NCI-H345 treated with DMSO at 0.1 percent for 48 hours (cell line): Measurements from ENCODE around the gene ACSF3.
A peak's percentile ranks its signal among the peaks of the same experiment; 100 is the strongest.

ENCODE experiments used
- DNase-seq: peaks from one replicate; lab custom pipeline; 2025; ENCODE audit not compliant: unreplicated experiment; lab: John Stamatoyannopoulos, UW

ACSF3 gene

DNA sequence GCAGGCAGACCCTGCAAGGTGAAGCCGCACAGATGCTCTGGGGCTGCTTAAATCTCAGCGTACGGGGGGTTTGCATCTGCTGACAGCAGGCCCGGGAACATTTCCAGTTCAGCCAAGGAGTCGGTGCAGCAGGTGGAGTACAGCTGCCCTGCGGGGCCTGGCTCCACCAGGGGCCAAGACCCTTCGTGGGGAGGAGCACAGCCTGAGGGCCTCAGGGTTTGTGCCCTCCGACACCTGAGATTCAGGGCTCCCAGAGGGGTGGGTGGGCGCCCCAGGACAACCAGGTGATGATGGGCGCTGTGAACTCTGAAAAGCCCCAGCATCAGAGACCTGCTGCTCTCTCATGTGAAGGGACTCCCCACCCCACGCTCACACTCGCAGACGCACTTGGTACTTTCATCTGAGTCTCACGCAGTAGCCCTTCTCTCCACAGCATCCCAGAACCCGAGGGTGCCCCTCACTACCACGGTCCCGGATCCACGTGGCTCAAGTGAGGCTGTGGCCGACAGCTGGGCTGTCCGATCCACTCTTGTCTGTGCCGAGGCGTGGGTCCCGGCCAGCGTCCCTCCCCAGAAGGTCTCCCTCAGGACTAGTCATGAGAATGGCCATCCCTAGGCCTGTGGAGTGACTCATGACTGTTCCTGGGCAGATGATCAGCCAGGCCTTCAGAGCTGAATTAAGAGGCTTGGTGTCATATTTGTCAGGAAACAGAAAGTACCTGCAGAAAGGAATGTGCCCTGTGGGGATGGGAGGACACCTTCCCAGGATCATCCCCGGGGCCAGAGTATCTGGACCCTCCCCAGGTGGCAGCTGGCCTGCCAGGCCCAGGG, 29.6 kb downstream of the ACSF3 start:
- no peak for DNase-seq

GRCh38 chr16:89123831-89124100, 30.1 kb downstream of the ACSF3 start:
- no peak for DNase-seq

DNA sequence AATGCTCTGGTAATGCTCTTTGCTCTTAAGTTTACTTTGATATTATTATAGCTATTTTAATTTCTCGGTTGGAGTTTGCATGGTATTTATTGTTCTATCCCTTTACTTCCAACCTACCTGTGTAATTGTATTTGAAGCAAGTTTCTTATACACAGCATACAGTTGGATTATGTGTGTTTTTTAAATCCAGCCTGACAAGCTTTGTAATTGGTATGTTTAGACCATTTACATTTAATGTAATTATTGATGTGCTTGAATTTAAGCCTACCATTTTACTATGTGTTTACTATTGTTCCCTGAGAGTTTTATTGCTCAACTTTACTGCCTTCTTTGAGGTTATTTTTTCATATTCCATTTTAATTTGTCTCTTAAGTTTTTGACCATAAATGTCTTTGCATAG, 35.7 kb downstream of the ACSF3 start:
- no peak for DNase-seq

- DNase-seq = no peak
These were observed 36.8 kb downstream of the ACSF3 start for GRCh38 chr16:89130448-89130847.

DNA sequence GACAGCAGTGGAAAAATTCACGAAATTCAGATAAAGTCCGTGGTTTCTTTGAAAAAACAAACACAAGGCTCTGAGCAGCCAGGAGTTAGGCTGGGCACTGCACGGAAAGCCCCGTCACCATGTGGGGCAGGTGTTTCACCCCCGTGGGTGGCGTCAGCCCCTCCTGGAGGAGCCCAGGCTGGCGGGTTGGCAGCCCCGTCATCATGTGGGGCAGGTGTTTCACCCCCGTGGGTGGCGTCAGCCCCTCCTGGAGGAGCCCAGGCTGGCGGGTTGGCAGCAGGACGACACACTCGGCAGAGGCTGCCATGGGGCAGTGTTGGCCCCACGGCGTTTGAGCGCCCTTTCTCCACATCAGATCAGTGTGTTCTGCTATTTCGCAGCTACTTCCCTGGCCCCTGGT, 38.1 kb downstream of the ACSF3 start:
- no peak for DNase-seq

- no peak for DNase-seq
These were observed 38.7 kb downstream of the ACSF3 start for GRCh38 chr16:89132194-89133005.

GRCh38 chr16:89133457-89134127, 39.9 kb downstream of the ACSF3 start:
- no peak for DNase-seq

GRCh38 chr16:89134269-89134668, 40.6 kb downstream of the ACSF3 start:
- no peak for DNase-seq

- no peak for DNase-seq
These were observed 41.5 kb downstream of the ACSF3 start for GRCh38 chr16:89135166-89135565.

- peak; percentile 7 for DNase-seq
These were observed 42.5 kb downstream of the ACSF3 start for GRCh38 chr16:89135971-89136765.

DNA sequence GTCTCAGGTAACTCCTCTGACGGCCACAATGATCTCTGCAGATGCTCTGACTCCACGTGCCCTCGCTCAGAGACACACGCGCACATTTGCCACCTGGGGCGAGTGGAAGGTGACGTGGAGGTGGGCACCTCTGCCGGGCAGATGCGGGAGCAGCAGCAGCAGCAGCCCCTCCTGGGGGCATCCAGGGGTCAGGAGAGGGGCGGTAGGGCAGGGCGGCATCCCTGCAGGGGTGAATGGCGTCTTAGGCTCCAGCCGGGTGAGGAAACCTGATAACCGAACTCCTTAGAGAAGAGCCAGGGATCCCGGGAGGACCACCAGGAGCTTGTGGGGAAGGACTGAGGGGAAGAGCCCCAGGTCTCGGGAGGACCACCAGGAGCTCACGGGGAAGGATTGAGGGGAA, 43.3 kb downstream of the ACSF3 start:
- no peak for DNase-seq

DNA sequence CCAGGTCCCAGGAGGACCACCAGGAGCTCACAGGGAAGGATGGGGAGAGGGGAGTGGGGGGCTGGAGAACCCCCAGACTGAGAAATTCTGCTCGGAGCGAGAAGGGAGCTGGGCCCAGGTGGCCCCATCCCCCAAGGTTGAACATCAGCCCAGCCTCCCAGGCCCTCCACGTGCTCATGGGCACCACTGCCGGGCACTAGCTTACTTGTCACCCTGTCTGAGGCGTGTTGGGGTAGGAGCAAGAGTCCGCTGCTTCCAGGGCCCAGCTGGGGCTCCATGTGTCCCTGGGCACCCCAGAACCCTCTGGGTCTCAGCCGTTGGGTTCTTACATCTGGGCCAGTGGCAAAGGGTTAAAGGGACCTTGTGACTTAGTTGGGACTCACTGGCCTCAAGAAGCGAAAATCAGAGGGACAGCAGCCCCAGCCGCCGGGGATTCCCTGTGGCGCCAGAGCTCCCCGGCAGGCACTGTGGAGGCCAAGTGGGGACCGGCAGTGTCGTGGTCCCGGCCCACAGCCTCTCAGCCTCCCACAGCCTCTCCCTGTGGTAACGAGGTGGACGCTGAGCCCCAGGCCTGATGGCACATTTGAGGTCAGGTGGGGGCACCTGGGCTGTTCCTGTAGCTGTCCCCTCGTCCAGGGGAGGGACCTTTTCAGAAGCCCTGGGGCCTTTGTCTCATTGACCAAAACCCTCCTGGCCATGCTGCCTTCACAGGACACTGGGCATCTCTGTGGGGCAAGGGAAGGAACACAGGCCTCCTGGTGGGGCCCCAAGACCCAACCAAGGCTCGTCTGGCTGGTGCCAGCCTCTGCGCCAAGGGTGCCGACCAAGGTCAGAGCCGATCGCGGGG, 44.2 kb downstream of the ACSF3 start:
- DNase-seq = no peak

- DNase-seq = no peak
These were observed 44.8 kb downstream of the ACSF3 start for GRCh38 chr16:89138513-89138795.

GRCh38 chr16:89138843-89139520, 45.3 kb downstream of the ACSF3 start:
- no peak for DNase-seq

- DNase-seq = no peak
These were observed 46.3 kb downstream of the ACSF3 start for GRCh38 chr16:89139907-89140361.

- no peak for DNase-seq
These were observed 46.7 kb downstream of the ACSF3 start for GRCh38 chr16:89140401-89140800.

- no peak for DNase-seq
These were observed 47.6 kb downstream of the ACSF3 start for GRCh38 chr16:89140981-89141883.

- DNase-seq = no peak
These were observed 48.2 kb downstream of the ACSF3 start for GRCh38 chr16:89141884-89142267.
